HG02571 (cell line): ENCODE data around the gene FBLN5.

Source experiments
- ATAC-seq: cut with Tn5 transposase; IDR thresholded peaks from one replicate; pipeline ENCODE4 v1.9.1; 2021; ENCODE audit warnings: mild to moderate bottlenecking, moderate library complexity; ENCODE audit not compliant: unreplicated experiment

FBLN5 gene

GRCh38 chr14:91947475-91948184 lies at the start of gene FBLN5:
Gene FBLN5, minus strand, starts transcription at chr14:91947694. Its CDS starts 465 bp downstream, at chr14:91947229.
- no peak for ATAC-seq

GRCh38 chr14:91996948-91997371 lies 49.5 kb upstream of the FBLN5 start:
- ATAC-seq, result no peak

- no peak for ATAC-seq
These were observed 39.7 kb upstream of the FBLN5 start for GRCh38 chr14:91987192-91987591.

- ATAC-seq, result no peak
These were observed 38.2 kb upstream of the FBLN5 start for GRCh38 chr14:91985521-91986255.

GRCh38 chr14:91985008-91985407 lies 37.5 kb upstream of the FBLN5 start:
- no peak for ATAC-seq

GRCh38 chr14:91983588-91983987 lies 36.1 kb upstream of the FBLN5 start:
- ATAC-seq, result no peak

- peak; percentile 48 for ATAC-seq
These were observed 32.7 kb upstream of the FBLN5 start for GRCh38 chr14:91980157-91980556.

GRCh38 chr14:91977884-91978283 lies 30.4 kb upstream of the FBLN5 start:
- ATAC-seq, result no peak

- ATAC-seq, result no peak
These were observed 28.3 kb upstream of the FBLN5 start for GRCh38 chr14:91975763-91976162.

GRCh38 chr14:91971188-91971778 lies 23.8 kb upstream of the FBLN5 start:
- ATAC-seq, result no peak

- ATAC-seq, result no peak
These were observed 20.8 kb upstream of the FBLN5 start for GRCh38 chr14:91968280-91968679.

GRCh38 chr14:91964724-91965123 lies 17.2 kb upstream of the FBLN5 start:
- ATAC-seq, result no peak

- no peak for ATAC-seq
These were observed 16.5 kb upstream of the FBLN5 start for GRCh38 chr14:91964011-91964410.

GRCh38 chr14:91963465-91963864 lies 16.0 kb upstream of the FBLN5 start:
- no peak for ATAC-seq

- no peak for ATAC-seq
These were observed 14.1 kb upstream of the FBLN5 start for GRCh38 chr14:91961297-91962220.

GRCh38 chr14:91957876-91958313 lies 10.4 kb upstream of the FBLN5 start:
- ATAC-seq, result no peak

GRCh38 chr14:91956616-91957015 lies 9.1 kb upstream of the FBLN5 start:
- ATAC-seq, result no peak

- ATAC-seq, result no peak
These were observed 7.7 kb upstream of the FBLN5 start for GRCh38 chr14:91955168-91955567.

- ATAC-seq, result no peak
These were observed 5.9 kb upstream of the FBLN5 start for GRCh38 chr14:91953170-91953985.
